NCI-H2196 treated with DMSO at 0.1 percent for 48 hours (cell line): ENCODE measurements around the gene NEIL1.
"Not testable (repeated sequence)": the region's sequence is repeated elsewhere in the genome, so short reads cannot be mapped to it uniquely, and the experiment has no call there.

Experiments
- DNase-seq: peaks from one replicate; lab custom pipeline; 2025; ENCODE audit not compliant: unreplicated experiment; lab: John Stamatoyannopoulos, UW

The NEIL1 gene

GRCh38 chr15:75371486-75371885, 24.6 kb downstream of the NEIL1 start:
- DNase-seq: no peak

DNA sequence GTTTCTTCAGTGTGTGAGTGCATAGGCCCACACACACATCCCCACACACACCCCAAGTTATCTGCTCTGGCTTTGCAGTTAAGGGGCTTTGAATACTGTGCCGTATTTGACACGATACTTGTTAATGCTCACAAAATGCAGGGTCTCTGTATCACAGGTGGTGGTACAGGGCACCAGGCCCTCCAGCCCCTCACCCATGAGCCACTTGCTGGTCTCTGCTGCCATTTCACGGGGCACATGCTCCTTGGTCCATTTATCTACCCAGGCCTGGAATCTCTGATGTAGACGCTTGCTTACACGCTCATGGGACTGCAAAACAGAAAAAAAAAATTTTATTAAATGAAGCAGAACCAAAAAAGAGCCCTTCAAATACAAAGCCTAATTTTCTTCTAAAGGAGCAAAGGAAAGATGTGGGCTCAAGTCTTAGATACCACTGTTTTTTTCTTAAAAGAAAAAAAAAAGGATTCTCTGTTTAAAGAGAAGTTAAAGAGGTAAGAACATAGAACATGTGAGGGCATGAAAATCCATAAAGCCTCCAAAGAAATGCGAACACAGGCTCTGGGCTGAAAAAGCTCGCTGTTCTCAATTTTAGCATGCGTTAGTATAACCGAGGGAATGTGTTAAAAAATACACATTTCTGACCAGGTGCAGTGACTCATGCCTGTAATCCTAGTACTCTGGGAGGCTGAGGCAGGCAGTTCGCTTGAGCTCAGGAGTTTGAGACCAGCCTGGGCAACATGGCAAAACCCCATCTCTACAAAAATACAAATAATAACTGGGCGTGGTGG, 25.3 kb downstream of the NEIL1 start:
- DNase-seq: no peak

DNA sequence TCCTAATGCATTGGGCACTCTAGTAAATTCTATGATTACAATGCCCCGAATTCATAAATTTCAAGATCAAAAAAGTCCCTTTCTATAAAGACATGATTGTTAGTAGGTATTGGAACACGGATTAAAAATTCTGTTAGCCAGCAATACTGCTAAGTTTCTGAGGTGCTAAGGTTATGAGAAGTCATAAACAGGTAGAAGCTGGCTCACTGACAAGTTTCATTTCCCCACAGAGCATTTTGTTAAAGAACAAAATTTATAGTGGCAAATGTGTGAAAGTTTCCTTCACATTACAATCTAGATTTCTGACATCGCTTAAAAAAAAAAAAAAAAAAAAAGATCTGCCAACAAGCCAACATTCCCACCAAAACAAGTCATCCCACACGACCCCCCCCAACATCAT, 33.9 kb downstream of the NEIL1 start:
- DNase-seq: no peak

- DNase-seq: not testable (repeated sequence)
Observed at GRCh38 chr15:75383986-75384385, 37.1 kb downstream of the NEIL1 start.

DNA sequence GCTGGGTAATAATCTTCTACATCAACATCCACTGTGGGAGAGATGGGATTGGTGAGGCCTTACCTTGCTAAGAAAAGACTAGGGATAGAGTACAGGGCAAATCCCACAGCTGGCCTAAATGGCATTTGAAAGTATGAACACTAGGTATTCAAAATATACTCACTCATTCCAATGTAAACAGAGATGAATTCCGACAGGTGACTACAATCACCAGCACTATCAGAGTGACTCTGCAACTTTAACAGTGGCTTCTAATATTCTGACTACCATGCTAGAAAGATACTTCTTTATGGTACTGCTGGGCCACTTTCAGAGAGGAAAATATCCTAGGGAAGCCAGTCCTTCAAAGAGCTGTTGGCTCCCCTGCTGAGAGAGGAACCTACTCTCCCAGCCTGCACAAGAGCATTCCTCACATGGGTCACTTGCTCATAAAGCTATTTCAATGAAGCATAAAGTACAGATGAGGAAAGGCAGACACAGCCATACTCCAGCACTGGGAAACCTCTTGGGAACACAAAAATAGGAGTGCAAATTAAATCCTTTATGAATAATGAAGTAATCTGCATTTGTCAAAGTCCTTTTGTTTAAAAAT, 43.0 kb downstream of the NEIL1 start:
- no peak for DNase-seq

GRCh38 chr15:75397494-75397893, 50.7 kb downstream of the NEIL1 start:
- no peak for DNase-seq

DNA sequence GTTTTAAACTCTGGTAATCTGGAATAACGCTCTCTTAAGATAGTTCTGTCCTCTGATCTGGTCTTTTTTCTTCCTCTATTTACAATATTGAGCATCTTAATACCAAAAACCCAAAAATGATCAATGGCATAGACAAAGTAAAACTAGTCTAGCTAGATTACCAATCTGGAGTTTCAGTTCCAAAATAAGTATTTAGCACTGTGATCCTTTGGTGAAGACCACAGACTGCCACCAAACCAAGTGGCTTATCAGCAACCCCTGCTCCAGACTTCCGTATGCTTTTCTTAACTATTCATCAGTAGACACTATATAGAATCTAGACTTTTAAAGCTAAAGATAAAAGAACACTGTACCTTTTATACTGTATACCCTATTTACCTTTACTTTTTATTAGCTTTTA, 57.1 kb downstream of the NEIL1 start:
- DNase-seq: no peak
